Endodermal cell (in vitro differentiated cells): ENCODE results near the gene TMEM236. TPM values are rescaled to one million over a fixed set of nuclear protein-coding genes. Genes with fewer than 3 reads are reported as not detected.
A peak's percentile ranks its signal among the peaks of the same experiment; 100 is the strongest.

ENCODE experiments used
- DNase-seq: peaks from one replicate; pipeline ENCODE4 v3.0.0-alpha.2; 2017
- H3K27ac ChIP-seq: 2 replicates; pipeline ENCODE4 v1.5.1; 2013; ENCODE audit warnings: mild to moderate bottlenecking, low read depth, low read length, moderate library complexity
- H3K27me3 ChIP-seq: 2 replicates; pipeline ENCODE4 v1.6.1; 2013; ENCODE audit warnings: mild to moderate bottlenecking, low read length, moderate library complexity; ENCODE audit not compliant: insufficient read depth, control insufficient read depth, poor library complexity, severe bottlenecking
- H3K36me3 ChIP-seq: 2 replicates; pipeline ENCODE4 v1.7.0; 2013; ENCODE audit warnings: mild to moderate bottlenecking, low read length, moderate library complexity; ENCODE audit not compliant: control insufficient read depth, insufficient read depth
- H3K4me1 ChIP-seq: one replicate; pipeline ENCODE4 v1.7.0; 2013; ENCODE audit warnings: low read length; ENCODE audit not compliant: control insufficient read depth, insufficient read depth
- H3K4me3 ChIP-seq: 2 replicates; pipeline ENCODE4 v1.5.1; 2013; ENCODE audit warnings: mild to moderate bottlenecking, low read length, moderate library complexity
- H3K9ac ChIP-seq: 2 replicates; pipeline ENCODE4 v1.6.1; 2013; ENCODE audit warnings: mild to moderate bottlenecking, low read length, moderate library complexity; ENCODE audit not compliant: poor library complexity, severe bottlenecking; ENCODE audit errors: extremely low read depth
- H3K9me3 ChIP-seq: 2 replicates; pipeline ENCODE4 v1.6.1; 2013; ENCODE audit warnings: mild to moderate bottlenecking, low read length, moderate library complexity; ENCODE audit not compliant: control insufficient read depth
- H3K27ac Mint-ChIP-seq: 2 replicates; pipeline ENCODE4 v1.8.0; 2020; ENCODE audit warnings: mixed read lengths
- H3K27me3 Mint-ChIP-seq: 2 replicates; pipeline ENCODE4 v1.8.0; 2021; ENCODE audit warnings: mild to moderate bottlenecking, mixed read lengths; ENCODE audit not compliant: insufficient read depth
- H3K36me3 Mint-ChIP-seq: 2 replicates; pipeline ENCODE4 v1.8.0; 2020; ENCODE audit warnings: low read depth, mixed read lengths
- H3K4me1 Mint-ChIP-seq: 2 replicates; pipeline ENCODE4 v1.8.0; 2020; ENCODE audit warnings: mixed read lengths
- H3K4me3 Mint-ChIP-seq: 2 replicates; pipeline ENCODE4 v1.8.0; 2020; ENCODE audit warnings: mild to moderate bottlenecking, moderate library complexity, mixed read lengths
- H3K9me3 Mint-ChIP-seq: 2 replicates; pipeline ENCODE4 v1.8.0; 2020; ENCODE audit warnings: mild to moderate bottlenecking, mixed read lengths
- WGBS, 2 experiments: methylation state at CpG; one replicate each; pipeline versions ENCODE4 v1.1.5 to v1.1.7; 2013; ENCODE audit warnings: missing lambda C conversion rate in 2 of 2, mixed read lengths in 1 of 2; ENCODE audit not compliant: insufficient coverage in 1 of 2, insufficient read length in 1 of 2; 5-methylcytosine and 5-hydroxymethylcytosine counted together
- total RNA-seq, 2 donors: library from RNA; stranded (reverse); fragmentation: NEBNext Ultra II Directional in 1 of 2; extraction: Animal tissue kit (Norgen Biotek cat#: 25700) in 1 of 2; gene quantifications; 2 replicates in 1 of 2; 3 replicates in 1 of 2; pipeline ENCODE4 v1.2.1, GENCODE V29; 2021
- TF ChIP-seq, protein P1 (sequence below): fragments of 200-600 bp; sonication (generic); conservative IDR thresholded peaks from 2 replicates; pipeline ENCODE4 v1.5.0; 2021; ENCODE audit warnings: antibody characterized with exemption, mild to moderate bottlenecking

Gene TMEM236
- total RNA-seq, 2 donors from 2014 or later: 0.04 TPM; not detected in 1

DNA sequence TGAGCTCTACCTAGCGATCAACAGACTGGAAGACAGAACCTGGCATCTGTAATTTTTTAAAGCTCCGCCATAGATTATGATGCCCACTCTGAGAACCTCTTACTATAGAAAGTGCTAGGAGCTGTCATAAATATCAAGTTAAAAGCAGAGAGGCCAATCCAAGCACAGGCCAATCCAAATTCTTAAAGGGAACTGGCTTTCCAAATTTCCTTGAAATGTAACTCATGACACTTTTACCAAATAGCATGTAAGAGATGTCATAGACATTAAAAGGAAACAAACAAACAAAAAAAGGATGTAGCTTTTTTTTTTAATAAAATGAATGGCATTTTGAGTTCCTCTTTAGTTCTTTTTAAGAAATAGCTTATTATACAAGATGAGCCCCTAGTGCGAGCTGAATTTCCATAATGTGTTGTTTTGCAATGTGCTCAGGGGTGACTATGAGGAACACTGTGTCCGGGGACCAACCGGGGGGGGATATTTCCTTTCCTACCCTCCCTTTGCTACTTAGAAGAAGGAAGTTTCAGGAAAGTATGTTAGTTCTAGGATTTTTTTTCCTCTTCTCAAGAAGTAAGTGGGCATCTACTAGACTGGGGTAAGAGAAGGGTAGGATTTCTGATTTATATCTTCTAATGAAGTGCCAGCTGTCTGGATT lies 33.4 kb downstream of the TMEM236 start:
- WGBS, 2 experiments: 89 to 100% methylated on average over 3 to 5 of the region's 5 CpGs

DNA sequence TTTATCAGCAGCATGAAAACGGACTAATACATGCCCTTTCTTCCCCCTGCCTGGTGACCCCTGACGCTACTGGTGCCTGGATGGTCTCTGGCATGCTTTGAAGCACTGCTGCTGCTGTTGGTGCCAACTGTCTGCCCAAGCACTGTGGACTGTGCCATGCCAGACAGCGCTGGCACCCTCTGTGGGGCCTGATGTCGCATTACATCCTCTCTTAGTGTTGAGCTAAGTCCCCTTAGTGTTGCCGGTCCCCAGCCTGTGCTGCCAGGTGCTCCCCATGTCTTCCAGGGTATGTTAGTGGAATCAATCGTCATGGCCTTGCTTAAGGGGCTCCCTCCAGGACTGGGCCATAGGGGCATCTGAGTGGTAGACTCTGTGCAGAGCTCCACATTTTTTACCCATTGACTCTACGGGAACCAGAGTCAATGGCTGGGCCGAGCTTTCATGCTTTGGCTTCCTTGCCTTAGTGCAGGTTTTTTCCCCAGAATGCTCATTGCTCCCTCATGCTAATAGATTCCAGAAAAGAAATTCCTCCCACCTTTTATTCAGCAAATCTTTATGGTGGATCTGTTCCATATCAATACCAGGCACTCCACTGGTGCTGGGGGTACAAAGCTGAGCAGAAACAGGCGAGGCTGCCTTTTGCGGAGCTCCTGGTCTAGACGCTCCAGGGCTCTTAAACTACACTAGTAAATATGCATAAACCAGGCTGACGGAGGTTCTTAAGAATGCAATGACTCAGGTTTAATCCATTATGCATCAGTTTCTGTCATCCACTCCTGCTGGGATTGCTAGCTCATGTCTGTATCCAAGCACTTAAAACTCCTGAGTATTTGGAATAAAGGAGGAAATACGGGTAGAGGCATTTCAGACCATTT lies 35.3 kb downstream of the TMEM236 start:
- Histone ChIP-seq H3K9ac (no peak overlapping the region), H3K4me1 (peaks cover 5% of the 10 kb centered on the region), H3K27me3 (no peaks in the 10 kb centered on the region), H3K27ac (peak overlapping the region; percentile 80), H3K4me3 (no peak overlapping the region), H3K36me3 (no peaks in the 10 kb centered on the region), H3K9me3 (no peaks in the 10 kb centered on the region)
- DNase-seq: peak; percentile 73
- TF ChIP-seq, protein P1, sequence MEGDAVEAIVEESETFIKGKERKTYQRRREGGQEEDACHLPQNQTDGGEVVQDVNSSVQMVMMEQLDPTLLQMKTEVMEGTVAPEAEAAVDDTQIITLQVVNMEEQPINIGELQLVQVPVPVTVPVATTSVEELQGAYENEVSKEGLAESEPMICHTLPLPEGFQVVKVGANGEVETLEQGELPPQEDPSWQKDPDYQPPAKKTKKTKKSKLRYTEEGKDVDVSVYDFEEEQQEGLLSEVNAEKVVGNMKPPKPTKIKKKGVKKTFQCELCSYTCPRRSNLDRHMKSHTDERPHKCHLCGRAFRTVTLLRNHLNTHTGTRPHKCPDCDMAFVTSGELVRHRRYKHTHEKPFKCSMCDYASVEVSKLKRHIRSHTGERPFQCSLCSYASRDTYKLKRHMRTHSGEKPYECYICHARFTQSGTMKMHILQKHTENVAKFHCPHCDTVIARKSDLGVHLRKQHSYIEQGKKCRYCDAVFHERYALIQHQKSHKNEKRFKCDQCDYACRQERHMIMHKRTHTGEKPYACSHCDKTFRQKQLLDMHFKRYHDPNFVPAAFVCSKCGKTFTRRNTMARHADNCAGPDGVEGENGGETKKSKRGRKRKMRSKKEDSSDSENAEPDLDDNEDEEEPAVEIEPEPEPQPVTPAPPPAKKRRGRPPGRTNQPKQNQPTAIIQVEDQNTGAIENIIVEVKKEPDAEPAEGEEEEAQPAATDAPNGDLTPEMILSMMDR: peak; percentile 28
- Mint-ChIP-seq H3K27me3 (no peaks in the 10 kb centered on the region), H3K4me1 (peaks cover 19% of the 10 kb centered on the region), H3K9me3 (no peaks in the 10 kb centered on the region), H3K27ac (peak overlapping the region; percentile 92), H3K36me3 (no peaks in the 10 kb centered on the region), H3K4me3 (no peak overlapping the region)
- WGBS, 2 experiments: 83 to 85% methylated on average over 12 to 13 of the region's 13 CpGs

More for the DNA sequence above, 33.4 kb downstream of the TMEM236 start:
- Histone ChIP-seq H3K27ac (no peak overlapping the region), H3K4me3 (no peak overlapping the region), H3K4me1 (peaks cover 3% of the 10 kb centered on the region), H3K9me3 (no peaks in the 10 kb centered on the region), H3K27me3 (no peaks in the 10 kb centered on the region), H3K36me3 (no peaks in the 10 kb centered on the region), H3K9ac (no peak overlapping the region)
- Mint-ChIP-seq H3K36me3 (no peaks in the 10 kb centered on the region), H3K4me1 (peaks cover 10% of the 10 kb centered on the region), H3K27ac (peak overlapping the region; percentile 13), H3K4me3 (no peak overlapping the region), H3K9me3 (no peaks in the 10 kb centered on the region), H3K27me3 (no peaks in the 10 kb centered on the region)
- TF ChIP-seq, protein P1: no peak
- DNase-seq: no peak

- Mint-ChIP-seq H3K4me3 (no peak overlapping the region), H3K4me1 (peaks cover 28% of the 10 kb centered on the region), H3K27ac (no peak overlapping the region), H3K27me3 (no peaks in the 10 kb centered on the region), H3K36me3 (no peaks in the 10 kb centered on the region), H3K9me3 (no peaks in the 10 kb centered on the region)
- 96 to 100% methylated on average over 1 to 2 of the region's 2 CpGs for WGBS, 2 experiments
- Histone ChIP-seq H3K36me3 (no peaks in the 10 kb centered on the region), H3K27me3 (no peaks in the 10 kb centered on the region), H3K9me3 (no peaks in the 10 kb centered on the region), H3K4me1 (peaks cover 12% of the 10 kb centered on the region), H3K27ac (no peak overlapping the region), H3K4me3 (no peak overlapping the region), H3K9ac (no peak overlapping the region)
- no peak for DNase-seq
- TF ChIP-seq, protein P1: no peak
Observed at GRCh38 chr10:17788646-17789045, 36.6 kb downstream of the TMEM236 start.
